Gastroesophageal sphincter (tissue), 4 donors: ENCODE data around the gene MEF2C. TPM values are rescaled to one million over a fixed set of nuclear protein-coding genes. Genes with fewer than 3 reads are reported as not detected.
"Not testable (repeated sequence)": the region's sequence is repeated elsewhere in the genome, so short reads cannot be mapped to it uniquely, and the experiment has no call there.

Experiments used
- ATAC-seq: fragments of 150-250 bp; one replicate; pipeline ENCODE4 v1.9.1; 2016; ENCODE audit warnings: mild to moderate bottlenecking, moderate library complexity
- H3K27ac ChIP-seq, 4 donors: fragments of 200-600 bp; sonication (generic) in 3 of 4; 1 replicate in 3 of 4; 2 replicates in 1 of 4; pipeline ENCODE4 v1.5.1; 2016 to 2019
- H3K27me3 ChIP-seq: fragments of 200-600 bp; sonication (generic); one replicate; pipeline ENCODE4 v1.5.1; 2019
- H3K36me3 ChIP-seq, 2 donors: fragments of 200-600 bp; sonication (generic); one replicate each; pipeline ENCODE4 v1.5.1; 2019; ENCODE audit warnings: control low read depth in 1 of 2
- H3K4me1 ChIP-seq, 3 donors: fragments of 200-600 bp; sonication (generic); 1 replicate in 2 of 3; 2 replicates in 1 of 3; pipeline ENCODE4 v1.5.1; 2016 to 2019; ENCODE audit warnings: control low read depth in 2 of 3
- H3K4me3 ChIP-seq, 2 donors: fragments of 200-600 bp; sonication (generic); one replicate each; pipeline ENCODE4 v1.5.1; 2019; ENCODE audit warnings: mild to moderate bottlenecking in 1 of 2, moderate library complexity in 1 of 2
- H3K9me3 ChIP-seq, 3 donors: fragments of 200-600 bp; sonication (generic); one replicate each; pipeline ENCODE4 v1.5.1; 2017 to 2019; ENCODE audit warnings: control low read depth in 2 of 3
- CTCF ChIP-seq, 4 experiments: fragments of 200-600 bp in 2 of 4; fragments of 450-650 bp in 2 of 4; sonication (generic) in 1 of 4; IDR thresholded peaks; one replicate each; pipeline ENCODE4 v1.5.1; 2017 to 2019; ENCODE audit warnings: antibody characterized with exemption in 4 of 4, mild to moderate bottlenecking in 2 of 4, moderate library complexity in 2 of 4
- EP300 ChIP-seq: sonication (generic); formaldehyde crosslinking; IDR thresholded peaks from one replicate; pipeline ENCODE4 v1.6.1; 2017; ENCODE audit warnings: antibody characterized with exemption, mild to moderate bottlenecking
- POLR2A ChIP-seq, 2 donors: fragments of 450-650 bp; IDR thresholded peaks; one replicate each; pipeline ENCODE4 v1.6.1; 2017; ENCODE audit warnings: antibody characterized with exemption in 2 of 2, mild to moderate bottlenecking in 2 of 2, moderate library complexity in 1 of 2
- POLR2AphosphoS5 ChIP-seq: sonication (generic); formaldehyde crosslinking; IDR thresholded peaks from one replicate; pipeline ENCODE4 v1.6.1; 2017; ENCODE audit warnings: antibody characterized with exemption
- WGBS, 2 donors: methylation state at CpG; one replicate each; pipeline ENCODE4 v1.1.5; 2018; ENCODE audit warnings: low coverage in 1 of 2; 5-methylcytosine and 5-hydroxymethylcytosine counted together
- total RNA-seq, 4 donors: library from RNA; depleted of rRNA; stranded (reverse); fragments of >200 nt; gene quantifications; one replicate each; pipeline ENCODE4 v1.1.0, GENCODE V29; 2016

MEF2C gene
- total RNA-seq, 4 donors from 2014 or later, result 23.1 to 66.9 (median 29.5) TPM

- Histone ChIP-seq H3K27me3 (no peaks in the 10 kb centered on the region), H3K4me3 (no peak overlapping the region), H3K9me3 (no peaks in the 10 kb centered on the region), H3K4me1 (peaks cover 0 to 9% (median 4%) of the 10 kb centered on the region in 3 donors), H3K36me3 (peaks cover 0 to 6% of the 10 kb centered on the region in 2 donors), H3K27ac (no peak overlapping the region)
- TF ChIP-seq POLR2A (IDR thresholded peaks at IDR 0.05), result no peak
- TF ChIP-seq CTCF (IDR thresholded peaks at IDR 0.05), result no peak
- no peak for TF ChIP-seq EP300
- no peak for TF ChIP-seq POLR2AphosphoS5
- 40 to 100% methylated on average over 1 of the region's 1 CpG for WGBS, 2 donors
- no peak for ATAC-seq
Observed at GRCh38 chr5:88860501-88860900, 22.5 kb downstream of the MEF2C start.

GRCh38 chr5:88858392-88858791 is 24.6 kb downstream of the MEF2C start:
- peaks cover 0 to 6% of the 10 kb centered on the region in 2 donors for H3K36me3 ChIP-seq
- peaks cover 0 to 9% (median 4%) of the 10 kb centered on the region in 3 donors for H3K4me1 ChIP-seq
- TF ChIP-seq CTCF (IDR thresholded peaks at IDR 0.05), result no peak
- TF ChIP-seq EP300, result no peak
- no peak for TF ChIP-seq POLR2AphosphoS5
- TF ChIP-seq POLR2A (IDR thresholded peaks at IDR 0.05), result no peak
- no peak for ATAC-seq
- H3K4me3 ChIP-seq, result no peak overlapping the region
- 93 to 100% methylated on average over 1 of the region's 1 CpG for WGBS, 2 donors
- no peaks in the 10 kb centered on the region for H3K27me3 ChIP-seq
- H3K27ac ChIP-seq, result no peak overlapping the region
- H3K9me3 ChIP-seq, result no peaks in the 10 kb centered on the region

GRCh38 chr5:88856381-88856780 is 26.6 kb downstream of the MEF2C start:
- not testable (repeated sequence) for H3K36me3 ChIP-seq, ATAC-seq, H3K4me1 ChIP-seq, H3K27me3 ChIP-seq, H3K4me3 ChIP-seq, H3K9me3 ChIP-seq, H3K27ac ChIP-seq
- WGBS, 2 donors, result no CpG with 5 or more reads among the region's 3 CpGs

- no peak overlapping the region for H3K27ac ChIP-seq
- ATAC-seq, result no peak
- peaks cover 0 to 6% of the 10 kb centered on the region in 2 donors for H3K36me3 ChIP-seq
- no peak overlapping the region for H3K4me3 ChIP-seq
- TF ChIP-seq EP300 (no peak), POLR2A (IDR thresholded peaks at IDR 0.05) (no peak), CTCF (IDR thresholded peaks at IDR 0.05) (no peak), POLR2AphosphoS5 (no peak)
- no peaks in the 10 kb centered on the region for H3K27me3 ChIP-seq
- H3K9me3 ChIP-seq, result no peaks in the 10 kb centered on the region
- no peaks in the 10 kb centered on the region for H3K4me1 ChIP-seq
- WGBS, 2 donors, result 77 to 93% methylated on average over 2 of the region's 2 CpGs
Observed at GRCh38 chr5:88854769-88855168, 28.2 kb downstream of the MEF2C start.

- Histone ChIP-seq H3K4me3 (no peak overlapping the region), H3K36me3 (no peaks in the 10 kb centered on the region), H3K9me3 (no peaks in the 10 kb centered on the region), H3K4me1 (peaks cover 0 to 19% (median 0%) of the 10 kb centered on the region in 3 donors), H3K27me3 (no peaks in the 10 kb centered on the region), H3K27ac (no peak overlapping the region)
- 16 to 79% methylated on average over 1 of the region's 1 CpG for WGBS, 2 donors
- TF ChIP-seq POLR2AphosphoS5 (no peak), EP300 (no peak), POLR2A (IDR thresholded peaks at IDR 0.05) (no peak), CTCF (IDR thresholded peaks at IDR 0.05) (no peak)
- ATAC-seq, result no peak
Observed at GRCh38 chr5:88847420-88847819, 35.6 kb downstream of the MEF2C start.
